Activated T-helper 9 cell treated with anti-CD3 and anti-CD28 coated beads, Interleukin-2, amount 50 U/mL, for 16 hours (primary cell): ENCODE results near the gene RAB36.
"Not testable (repeated sequence)": the region's sequence is repeated elsewhere in the genome, so short reads cannot be mapped to it uniquely, and the experiment has no call there.

Source experiments
- DNase-seq: peaks from one replicate; pipeline ENCODE4 v3.0.0-alpha.2; 2020; ENCODE audit warnings: low read depth

The RAB36 gene

GRCh38 chr22:23121000-23121421 lies 24.3 kb upstream of the RAB36 start:
- DNase-seq: no peak

- no peak for DNase-seq
Observed at GRCh38 chr22:23121424-23121823, 23.9 kb upstream of the RAB36 start.

- DNase-seq: no peak
Observed at GRCh38 chr22:23122216-23122957, 22.9 kb upstream of the RAB36 start.

- DNase-seq: no peak
Observed at GRCh38 chr22:23122992-23123803, 22.1 kb upstream of the RAB36 start.

GRCh38 chr22:23123804-23124254 lies 21.4 kb upstream of the RAB36 start:
- DNase-seq: no peak

GRCh38 chr22:23124611-23125511 lies 20.4 kb upstream of the RAB36 start:
- DNase-seq: no peak

- DNase-seq: no peak
Observed at GRCh38 chr22:23125512-23126103, 19.7 kb upstream of the RAB36 start.

- DNase-seq: no peak
Observed at GRCh38 chr22:23126165-23127054, 18.9 kb upstream of the RAB36 start.

GRCh38 chr22:23127055-23127756 lies 18.1 kb upstream of the RAB36 start:
- DNase-seq: no peak

- DNase-seq: no peak
Observed at GRCh38 chr22:23127788-23128187, 17.5 kb upstream of the RAB36 start.

- peak; percentile 42 for DNase-seq
Observed at GRCh38 chr22:23128269-23129108, 16.8 kb upstream of the RAB36 start.

- no peak for DNase-seq
Observed at GRCh38 chr22:23129149-23129548, 16.1 kb upstream of the RAB36 start.

- no peak for DNase-seq
Observed at GRCh38 chr22:23130697-23131096, 14.6 kb upstream of the RAB36 start.

- no peak for DNase-seq
Observed at GRCh38 chr22:23131931-23132330, 13.3 kb upstream of the RAB36 start.

- no peak for DNase-seq
Observed at GRCh38 chr22:23132376-23133091, 12.7 kb upstream of the RAB36 start.

- no peak for DNase-seq
Observed at GRCh38 chr22:23133922-23134321, 11.4 kb upstream of the RAB36 start.

- not testable (repeated sequence) for DNase-seq
Observed at GRCh38 chr22:23136991-23137390, 8.3 kb upstream of the RAB36 start.

- no peak for DNase-seq
Observed at GRCh38 chr22:23137468-23137867, 7.8 kb upstream of the RAB36 start.
